Measurements from ENCODE around the gene PON2. TPM values are rescaled to one million over a fixed set of nuclear protein-coding genes. Genes with fewer than 3 reads are reported as not detected.

PON2 gene
- total and polyA plus RNA-seq, 2 of the 13 experiments (the other 11 are each of a cell fraction or from before 2014, with no cell fraction given), result 202 to 217 TPM

DNA sequence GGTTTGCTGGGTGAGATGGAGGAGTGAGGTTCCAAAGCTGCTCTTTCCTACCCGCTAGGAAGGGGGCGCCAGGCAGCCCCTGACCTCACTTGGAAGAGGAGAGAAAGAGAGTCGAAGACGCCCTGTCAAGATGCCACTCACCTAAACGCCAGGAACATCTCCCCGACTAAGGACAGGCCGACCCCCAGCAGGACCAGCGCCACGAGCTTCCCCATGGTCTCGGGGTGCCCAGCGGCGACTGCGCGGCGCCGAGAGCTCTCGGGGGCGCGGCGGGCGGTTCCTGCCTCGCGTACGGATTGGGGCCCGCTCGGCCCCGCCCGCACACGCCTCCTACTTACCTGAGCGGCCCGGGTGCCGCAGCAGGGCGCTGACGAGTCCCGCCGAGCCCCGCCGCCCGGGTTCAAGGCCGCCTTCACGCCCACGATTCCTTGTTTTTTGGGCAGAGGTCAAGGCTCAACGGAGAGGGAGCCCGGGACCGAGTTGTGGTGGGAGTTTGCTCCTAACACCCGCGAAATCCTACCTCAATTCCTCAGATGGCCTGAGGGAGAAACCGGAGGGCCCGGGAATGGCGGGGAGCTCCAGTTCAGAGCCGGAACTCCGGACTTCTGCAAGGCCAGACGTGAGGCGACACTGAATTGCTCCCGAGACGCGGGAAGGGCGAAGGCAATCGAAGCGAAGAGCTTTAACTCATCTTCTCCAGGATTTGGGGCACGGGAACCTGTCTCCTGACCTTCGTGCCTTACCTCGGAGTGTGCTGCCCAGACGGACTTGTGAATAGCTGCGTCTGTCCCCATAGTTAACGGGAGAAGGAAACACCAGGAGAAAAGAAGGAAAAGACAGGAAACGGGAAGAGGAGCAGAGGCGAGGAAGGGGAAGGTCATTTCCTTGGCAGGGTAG, 38.4 kb downstream of the PON2 start, which contains the start of gene PON3 (continued):
- no peak for TF ChIP-seq ZNF24 (IDR thresholded peaks at IDR 0.05)
- TF ChIP-seq ZNF136 (CRISPR knock-in tag; IDR thresholded peaks at IDR 0.05; ENCODE audit: low read depth), result no peak
- TF ChIP-seq DBP (CRISPR knock-in tag; IDR thresholded peaks at IDR 0.05; ENCODE audit: not compliant biosample characterization), result peak; percentile 8
- no peak for TF ChIP-seq ZNF703 (CRISPR knock-in tag; IDR thresholded peaks at IDR 0.05; ENCODE audit: borderline replicate concordance)
- no peak for TF ChIP-seq ZNF337 (CRISPR knock-in tag; IDR thresholded peaks at IDR 0.05; ENCODE audit: borderline replicate concordance, low read depth)
- TF ChIP-seq MIER2 (CRISPR knock-in tag; IDR thresholded peaks at IDR 0.05), result no peak
- TF ChIP-seq SOX13 (IDR thresholded peaks at IDR 0.05), result no peak
- peak in 1 of 2 experiments; percentile 47; a peak in 1 of 4 replicates for TF ChIP-seq SOX13 (CRISPR knock-in tag; conservative IDR thresholded peaks at IDR 0.05 in 1 of 2, IDR thresholded peaks at IDR 0.05 in 1 of 2)
- TF ChIP-seq RFX5 (IDR thresholded peaks at IDR 0.05; ENCODE audit: low read depth, low read length), result no peak
- peak; percentile 71 for TF ChIP-seq FOXC1 (CRISPR knock-in tag; IDR thresholded peaks at IDR 0.05; ENCODE audit: borderline replicate concordance)
- peak; percentile 43; the same call in 1 of the 2 replicates for TF ChIP-seq ISL2 (CRISPR knock-in tag; IDR thresholded peaks at IDR 0.05)
- peak; percentile 35; the same call in 1 of the 2 replicates for TF ChIP-seq ZMYM3 (CRISPR knock-in tag; IDR thresholded peaks at IDR 0.05)
- TF ChIP-seq FIP1L1 (IDR thresholded peaks at IDR 0.05; ENCODE audit: borderline replicate concordance, insufficient read depth, low read depth, low read length), result no peak
- TF ChIP-seq TCF12 (IDR thresholded peaks at IDR 0.05), result no peak
- peak; percentile 90 for TF ChIP-seq TCF12 (CRISPR knock-in tag; IDR thresholded peaks at IDR 0.05)
- TF ChIP-seq, protein P1, sequence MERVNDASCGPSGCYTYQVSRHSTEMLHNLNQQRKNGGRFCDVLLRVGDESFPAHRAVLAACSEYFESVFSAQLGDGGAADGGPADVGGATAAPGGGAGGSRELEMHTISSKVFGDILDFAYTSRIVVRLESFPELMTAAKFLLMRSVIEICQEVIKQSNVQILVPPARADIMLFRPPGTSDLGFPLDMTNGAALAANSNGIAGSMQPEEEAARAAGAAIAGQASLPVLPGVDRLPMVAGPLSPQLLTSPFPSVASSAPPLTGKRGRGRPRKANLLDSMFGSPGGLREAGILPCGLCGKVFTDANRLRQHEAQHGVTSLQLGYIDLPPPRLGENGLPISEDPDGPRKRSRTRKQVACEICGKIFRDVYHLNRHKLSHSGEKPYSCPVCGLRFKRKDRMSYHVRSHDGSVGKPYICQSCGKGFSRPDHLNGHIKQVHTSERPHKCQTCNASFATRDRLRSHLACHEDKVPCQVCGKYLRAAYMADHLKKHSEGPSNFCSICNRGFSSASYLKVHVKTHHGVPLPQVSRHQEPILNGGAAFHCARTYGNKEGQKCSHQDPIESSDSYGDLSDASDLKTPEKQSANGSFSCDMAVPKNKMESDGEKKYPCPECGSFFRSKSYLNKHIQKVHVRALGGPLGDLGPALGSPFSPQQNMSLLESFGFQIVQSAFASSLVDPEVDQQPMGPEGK (CRISPR knock-in tag; IDR thresholded peaks at IDR 0.05), result peak; percentile 66
- TF ChIP-seq FOXO1 (CRISPR knock-in tag; IDR thresholded peaks at IDR 0.05), result 0 out of 2 replicates have a peak, but pooled peaks have one; percentile 13
- peak; percentile 85 for TF ChIP-seq KLF15 (CRISPR knock-in tag; IDR thresholded peaks at IDR 0.05; ENCODE audit: borderline replicate concordance)
- TF ChIP-seq ZNF598 (CRISPR knock-in tag; IDR thresholded peaks at IDR 0.05; ENCODE audit: borderline replicate concordance), result 0 out of 2 replicates have a peak, but pooled peaks have one; percentile 54
- TF ChIP-seq ZNF331 (CRISPR knock-in tag; IDR thresholded peaks at IDR 0.05), result no peak

Measured in HepG2 (cell line).